Immature natural killer cell (primary cell): Measurements from ENCODE around the gene TCF3. TPM values are rescaled to one million over a fixed set of nuclear protein-coding genes. Genes with fewer than 3 reads are reported as not detected.

Source experiments
- DNase-seq, 3 donors: peaks; one replicate each; pipeline ENCODE4 v3.0.0; 2022; ENCODE audit warnings: mixed read lengths in 1 of 3
- H3K27ac Mint-ChIP-seq, 6 donors: one replicate each; pipeline ENCODE4 v1.8.0; 2020; ENCODE audit warnings: mixed read lengths in 6 of 6, mild to moderate bottlenecking in 5 of 6, inconsistent platforms in 4 of 6, moderate library complexity in 3 of 6
- H3K27me3 Mint-ChIP-seq, 3 donors: one replicate each; pipeline ENCODE4 v1.8.0; 2020 to 2021; ENCODE audit warnings: low read depth in 3 of 3, mild to moderate bottlenecking in 3 of 3, mixed read lengths in 3 of 3, moderate library complexity in 3 of 3, inconsistent platforms in 1 of 3
- H3K36me3 Mint-ChIP-seq, 3 donors: one replicate each; pipeline ENCODE4 v1.8.0; 2020; ENCODE audit warnings: mixed read lengths in 3 of 3, inconsistent platforms in 2 of 3, mild to moderate bottlenecking in 2 of 3
- H3K4me1 Mint-ChIP-seq, 2 donors: one replicate each; pipeline ENCODE4 v1.8.0; 2020; ENCODE audit warnings: inconsistent platforms in 2 of 2, mild to moderate bottlenecking in 2 of 2, mixed read lengths in 2 of 2, moderate library complexity in 1 of 2
- H3K4me3 Mint-ChIP-seq, 5 donors: one replicate each; pipeline ENCODE4 v1.8.0; 2020; ENCODE audit warnings: mild to moderate bottlenecking in 5 of 5, mixed read lengths in 5 of 5, inconsistent platforms in 3 of 5, moderate library complexity in 3 of 5
- H3K9me3 Mint-ChIP-seq, 6 donors: one replicate each; pipeline ENCODE4 v1.8.0; 2020; ENCODE audit warnings: mild to moderate bottlenecking in 6 of 6, mixed read lengths in 6 of 6, inconsistent platforms in 4 of 6, moderate library complexity in 3 of 6
- polyA plus RNA-seq, 3 donors: library from polyadenylated mRNA; unstranded; fragments of 300-500 nt; fragmentation: Illumina TruSeq; gene quantifications; one replicate each; pipeline ENCODE4 v1.2.3, GENCODE V29; 2021

The TCF3 gene
- polyA plus RNA-seq, 3 donors from 2014 or later: 1.9 to 6.3 (median 6.0) TPM

DNA sequence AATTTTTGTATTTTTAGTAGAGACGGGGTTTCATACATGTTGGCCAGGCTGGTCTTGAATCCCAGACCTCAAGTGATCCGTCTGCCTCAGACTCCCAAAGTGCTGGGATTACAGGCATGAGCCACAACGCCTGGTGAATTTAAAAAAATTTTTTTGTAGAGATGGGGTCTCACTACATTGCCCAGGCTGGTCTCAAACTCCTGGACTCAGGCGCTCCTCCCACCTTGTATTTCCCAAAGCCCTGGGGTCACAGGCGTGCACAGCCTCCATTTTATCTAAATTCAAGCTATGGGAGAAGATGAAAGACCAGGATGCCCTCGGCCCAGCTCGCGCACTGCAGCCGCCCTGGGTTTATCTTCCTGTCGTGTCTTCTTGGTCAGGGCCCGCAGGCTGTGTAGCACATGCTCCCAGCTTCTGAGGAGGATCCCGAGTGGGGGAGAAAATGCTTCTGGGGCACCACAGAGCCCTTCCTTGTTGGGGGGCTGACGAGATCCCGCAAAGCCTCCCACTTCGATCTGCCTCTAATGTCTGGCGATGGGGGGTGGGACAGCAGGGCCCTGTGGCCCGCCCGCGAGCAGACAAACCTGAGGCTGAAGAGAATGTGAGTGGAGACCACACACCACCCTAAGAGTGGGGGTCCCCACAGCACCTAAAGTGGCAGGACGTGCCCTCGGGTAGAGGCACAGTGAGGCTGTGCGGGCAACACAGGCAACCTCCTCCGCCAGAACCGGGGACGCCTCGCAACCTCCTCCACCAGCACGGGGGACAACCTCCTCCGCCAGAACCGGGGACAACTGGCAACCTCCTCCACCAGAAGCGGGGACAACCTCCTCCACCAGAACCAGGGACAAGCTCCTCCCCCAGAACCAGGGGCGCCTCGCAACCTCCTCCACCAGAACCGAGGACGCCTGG is 15.8 kb downstream of the TCF3 start:
- no peak overlapping the region for H3K27ac Mint-ChIP-seq
- DNase-seq: no peak
- no peak overlapping the region for H3K4me3 Mint-ChIP-seq
- peaks cover 5 to 8% of the 10 kb centered on the region in 2 donors for H3K4me1 Mint-ChIP-seq
- peaks cover 4 to 13% (median 9%) of the 10 kb centered on the region in 3 donors for H3K36me3 Mint-ChIP-seq
- peaks cover 0 to 3% (median 0%) of the 10 kb centered on the region in 3 donors for H3K27me3 Mint-ChIP-seq
- H3K9me3 Mint-ChIP-seq: no peaks in the 10 kb centered on the region

DNA sequence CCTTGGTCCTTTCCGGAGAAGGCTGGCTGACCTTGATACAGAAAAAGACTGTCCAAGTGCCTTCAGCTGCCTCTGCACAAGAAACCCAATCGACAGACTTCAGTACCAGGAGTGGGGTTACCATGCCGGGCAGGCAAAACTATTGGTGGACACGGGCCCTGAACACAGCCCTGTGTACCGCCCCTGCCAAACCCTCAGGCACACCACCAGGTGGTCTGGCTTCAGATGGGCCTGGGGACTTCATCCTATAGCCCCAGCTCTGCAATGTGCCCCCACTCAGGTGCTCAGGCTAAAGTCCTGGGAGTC is 17.5 kb downstream of the TCF3 start:
- peaks cover 0 to 3% (median 0%) of the 10 kb centered on the region in 3 donors for H3K27me3 Mint-ChIP-seq
- no peak overlapping the region for H3K27ac Mint-ChIP-seq
- no peak for DNase-seq
- peaks cover 4 to 13% (median 9%) of the 10 kb centered on the region in 3 donors for H3K36me3 Mint-ChIP-seq
- no peaks in the 10 kb centered on the region for H3K9me3 Mint-ChIP-seq
- peaks cover 5 to 8% of the 10 kb centered on the region in 2 donors for H3K4me1 Mint-ChIP-seq
- H3K4me3 Mint-ChIP-seq: no peak overlapping the region

GRCh38 chr19:1634242-1634937 is 18.0 kb downstream of the TCF3 start:
- Mint-ChIP-seq H3K4me3 (no peak overlapping the region), H3K27me3 (peaks cover 0 to 1% (median 0%) of the 10 kb centered on the region in 3 donors), H3K36me3 (peaks cover 4 to 13% (median 5%) of the 10 kb centered on the region in 3 donors), H3K4me1 (peaks cover 3 to 8% of the 10 kb centered on the region in 2 donors), H3K9me3 (no peaks in the 10 kb centered on the region), H3K27ac (peak overlapping the region in 1 of 6 donors; percentile 21)
- no peak for DNase-seq

DNA sequence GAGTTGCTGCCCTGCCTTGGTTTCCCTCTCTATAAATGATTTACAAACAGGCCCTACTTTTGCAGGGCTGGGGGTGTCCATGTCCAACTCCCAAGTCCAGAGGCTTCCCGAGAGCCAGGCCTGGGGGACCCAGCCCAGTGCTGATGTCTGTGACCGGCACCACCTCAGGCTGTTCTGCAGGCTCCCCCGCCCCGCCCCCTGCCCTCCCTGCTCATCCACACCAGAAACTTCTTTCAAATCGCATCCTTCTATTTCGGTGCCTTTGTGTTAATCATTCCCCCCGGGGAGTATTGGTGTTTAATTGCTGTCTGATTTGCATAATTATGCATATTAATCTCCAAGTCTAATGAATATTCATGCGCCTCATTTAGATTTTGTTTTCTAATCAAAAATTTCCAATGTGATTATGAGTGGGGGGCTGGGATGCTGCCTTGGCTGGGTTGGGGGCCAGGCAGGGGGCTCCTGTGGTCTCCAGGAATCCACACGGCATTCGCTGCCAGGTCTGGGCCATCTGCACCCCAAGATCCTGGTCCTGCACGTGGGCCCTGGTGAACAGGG is 19.1 kb downstream of the TCF3 start:
- Mint-ChIP-seq H3K27me3 (peaks cover 0 to 1% (median 0%) of the 10 kb centered on the region in 3 donors), H3K36me3 (peaks cover under 1 to 9% (median 4%) of the 10 kb centered on the region in 3 donors), H3K4me3 (no peak overlapping the region), H3K4me1 (peaks cover 2 to 3% of the 10 kb centered on the region in 2 donors), H3K9me3 (no peaks in the 10 kb centered on the region), H3K27ac (no peak overlapping the region)
- no peak for DNase-seq

DNA sequence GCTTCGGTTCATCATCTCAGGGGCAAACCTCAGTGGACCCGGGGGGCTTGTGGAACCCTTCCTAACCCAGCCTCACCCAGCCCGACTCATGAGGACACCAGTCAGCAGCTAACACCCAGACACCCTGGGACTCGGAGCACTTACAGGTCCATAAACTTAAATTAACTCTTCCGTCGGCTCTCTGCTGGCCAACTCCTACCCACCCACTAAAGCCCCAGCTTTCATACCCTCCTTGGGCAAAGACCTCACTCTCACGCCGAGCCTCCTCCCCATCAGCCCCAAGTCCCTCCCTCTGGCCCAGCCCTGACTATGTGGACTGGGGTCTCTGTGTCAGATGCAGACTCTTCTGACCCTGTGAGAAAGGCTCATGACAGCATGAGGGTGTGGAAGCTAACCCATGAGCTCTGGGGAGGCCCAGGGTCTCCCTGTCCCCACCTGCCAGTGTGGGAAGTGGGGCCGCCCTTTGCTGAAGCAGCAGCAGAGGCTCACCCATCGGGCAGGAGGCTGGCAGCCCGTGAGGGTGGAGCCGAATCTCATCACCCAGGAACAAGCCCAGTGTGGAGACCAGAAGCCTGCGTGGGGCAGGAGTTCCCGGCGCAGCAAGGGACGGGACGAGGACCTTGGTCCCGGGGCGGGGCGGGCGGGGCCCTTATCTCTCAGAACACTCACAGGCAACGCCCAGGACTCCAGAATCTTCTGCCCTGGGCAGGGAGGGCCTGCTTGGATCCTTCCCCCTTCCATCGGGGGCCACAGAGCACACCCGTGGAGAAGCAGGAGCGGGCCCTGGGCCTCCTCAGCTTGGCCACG is 19.8 kb downstream of the TCF3 start:
- Mint-ChIP-seq H3K4me3 (no peak overlapping the region), H3K36me3 (peaks cover 0 to 7% (median 4%) of the 10 kb centered on the region in 3 donors), H3K27ac (no peak overlapping the region), H3K9me3 (no peaks in the 10 kb centered on the region), H3K27me3 (peaks cover 0 to 1% (median 0%) of the 10 kb centered on the region in 3 donors), H3K4me1 (peaks cover 0 to 2% of the 10 kb centered on the region in 2 donors)
- DNase-seq: no peak

DNA sequence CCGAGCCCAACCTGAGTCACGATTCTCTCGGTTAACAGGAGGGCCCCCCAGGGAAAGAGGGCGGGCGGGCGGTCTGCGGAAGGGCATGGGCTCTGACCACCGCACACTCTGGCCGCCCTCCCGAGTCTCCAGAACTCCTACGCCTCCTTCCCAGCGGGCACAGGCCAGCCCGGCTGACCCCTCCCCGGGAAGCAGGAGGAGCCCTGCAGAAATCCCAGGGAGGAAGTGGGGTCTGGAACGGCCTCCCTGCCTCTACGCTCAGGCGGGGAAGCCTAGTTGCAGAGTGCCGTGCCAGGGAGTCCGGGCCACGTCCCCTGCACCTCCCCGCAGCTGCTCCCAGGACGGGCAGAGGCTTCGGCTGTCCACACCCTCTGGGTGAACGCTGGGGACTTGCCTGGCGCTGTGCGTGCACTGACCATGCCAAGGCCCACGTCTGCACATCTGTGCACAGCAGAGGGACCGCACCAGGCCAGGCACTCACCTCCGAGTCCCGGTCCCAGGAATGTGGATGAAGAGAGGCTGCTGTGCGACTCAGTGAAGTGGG is 20.8 kb downstream of the TCF3 start:
- Mint-ChIP-seq H3K9me3 (no peaks in the 10 kb centered on the region), H3K27ac (no peak overlapping the region)

GRCh38 chr19:1630811-1631210 is 21.6 kb downstream of the TCF3 start:
- Mint-ChIP-seq H3K4me3 (no peak overlapping the region), H3K27ac (no peak overlapping the region), H3K36me3 (peaks cover 3 to 7% (median 7%) of the 10 kb centered on the region in 3 donors), H3K9me3 (no peaks in the 10 kb centered on the region), H3K27me3 (peaks cover 0 to 1% (median 0%) of the 10 kb centered on the region in 3 donors), H3K4me1 (peaks cover 0 to 2% of the 10 kb centered on the region in 2 donors)
- no peak for DNase-seq

More for the DNA sequence above, 20.8 kb downstream of the TCF3 start:
- no peak for DNase-seq
- Mint-ChIP-seq H3K36me3 (peaks cover 0 to 7% (median 4%) of the 10 kb centered on the region in 3 donors), H3K4me1 (peaks cover 0 to 2% of the 10 kb centered on the region in 2 donors), H3K4me3 (no peak overlapping the region), H3K27me3 (peaks cover 0 to 1% (median 0%) of the 10 kb centered on the region in 3 donors)

- Mint-ChIP-seq H3K9me3 (no peaks in the 10 kb centered on the region), H3K36me3 (peaks cover 0 to 6% (median 4%) of the 10 kb centered on the region in 3 donors), H3K27ac (no peak overlapping the region), H3K4me3 (no peak overlapping the region), H3K4me1 (peaks cover 0 to 2% of the 10 kb centered on the region in 2 donors), H3K27me3 (peaks cover 0 to 1% (median 0%) of the 10 kb centered on the region in 3 donors)
- DNase-seq: no peak
These were observed 22.4 kb downstream of the TCF3 start for GRCh38 chr19:1630012-1630411.

GRCh38 chr19:1629256-1629808 is 23.1 kb downstream of the TCF3 start:
- no peak for DNase-seq
- no peaks in the 10 kb centered on the region for H3K9me3 Mint-ChIP-seq
- no peak overlapping the region for H3K4me3 Mint-ChIP-seq
- H3K27me3 Mint-ChIP-seq: peaks cover 0 to 1% (median 0%) of the 10 kb centered on the region in 3 donors
- H3K36me3 Mint-ChIP-seq: peaks cover 0 to 4% (median 3%) of the 10 kb centered on the region in 3 donors
- peaks cover 0 to 4% of the 10 kb centered on the region in 2 donors for H3K4me1 Mint-ChIP-seq
- H3K27ac Mint-ChIP-seq: no peak overlapping the region

GRCh38 chr19:1627194-1627593 is 25.2 kb downstream of the TCF3 start:
- no peaks in the 10 kb centered on the region for H3K27me3 Mint-ChIP-seq
- DNase-seq: no peak
- no peak overlapping the region for H3K27ac Mint-ChIP-seq
- no peak overlapping the region for H3K4me3 Mint-ChIP-seq
- peaks cover 0 to 4% (median 3%) of the 10 kb centered on the region in 3 donors for H3K36me3 Mint-ChIP-seq
- peaks cover 0 to 2% of the 10 kb centered on the region in 2 donors for H3K4me1 Mint-ChIP-seq
- no peaks in the 10 kb centered on the region for H3K9me3 Mint-ChIP-seq

DNA sequence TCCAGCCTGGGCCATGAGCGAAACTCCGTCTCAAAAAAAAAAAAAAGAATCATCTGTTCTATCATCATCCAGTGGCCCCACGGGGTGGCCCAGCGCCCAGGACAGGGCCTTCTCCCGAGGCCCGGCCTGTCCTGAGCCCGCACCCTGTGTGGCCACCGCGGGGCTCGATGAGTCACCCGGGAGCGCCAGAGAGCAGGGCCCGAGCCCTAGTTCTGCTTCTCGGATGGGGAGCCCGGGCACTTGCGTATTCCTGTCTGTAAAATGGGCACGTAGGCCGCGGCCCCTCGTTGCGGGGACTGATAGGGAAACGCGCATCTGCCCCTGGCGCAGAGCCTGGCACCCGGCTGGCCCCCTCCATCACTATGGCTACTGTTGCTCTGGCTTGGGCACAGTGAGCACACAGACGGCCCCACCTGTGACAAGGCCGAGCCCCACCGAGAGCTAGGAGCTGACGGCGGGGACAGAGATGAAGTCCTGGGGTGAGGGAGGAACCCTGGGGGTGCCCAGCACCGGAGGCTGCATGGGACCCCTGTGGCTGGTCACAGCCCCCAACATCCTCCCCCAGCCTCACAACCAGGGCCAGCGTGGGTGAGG is 25.9 kb downstream of the TCF3 start:
- H3K9me3 Mint-ChIP-seq: no peaks in the 10 kb centered on the region
- peaks cover 0 to 4% (median 3%) of the 10 kb centered on the region in 3 donors for H3K36me3 Mint-ChIP-seq
- H3K4me1 Mint-ChIP-seq: peaks cover 0 to 2% of the 10 kb centered on the region in 2 donors
- H3K4me3 Mint-ChIP-seq: no peak overlapping the region
- no peak overlapping the region for H3K27ac Mint-ChIP-seq
- H3K27me3 Mint-ChIP-seq: no peaks in the 10 kb centered on the region
- DNase-seq: no peak

GRCh38 chr19:1624458-1624857 is 28.0 kb downstream of the TCF3 start:
- Mint-ChIP-seq H3K4me1 (peaks cover 0 to 2% of the 10 kb centered on the region in 2 donors), H3K36me3 (peaks cover 0 to 4% (median 3%) of the 10 kb centered on the region in 3 donors), H3K4me3 (peak overlapping the region in 1 of 5 donors; percentile 23), H3K27ac (peak overlapping the region in 1 of 6 donors; percentile 12), H3K9me3 (no peaks in the 10 kb centered on the region), H3K27me3 (no peaks in the 10 kb centered on the region)
- DNase-seq: peak; percentile 18 to 32 (median 26)
